Measurements from ENCODE around the gene IGFN1.

GRCh38 chr1:201212056-201212455 is 21.4 kb downstream of the IGFN1 start:
- TF ChIP-seq YY1 (IDR thresholded peaks at IDR 0.05; ENCODE audit: insufficient read depth, insufficient read length) (no peak), ZNF274 (IDR thresholded peaks at IDR 0.05; ENCODE audit: low read depth, low read length) (no peak), SUZ12 (IDR thresholded peaks at IDR 0.05; ENCODE audit: extremely low read depth, insufficient read depth, insufficient read length) (no peak)
